SH-SY5Y (cell line): ENCODE results near the gene SEPTIN11.

Source experiments
- GATA2 ChIP-seq: IDR thresholded peaks from 2 replicates; pipeline ENCODE4 v1.6.1; 2011; ENCODE audit warnings: mild to moderate bottlenecking, low read depth, low read length
- GATA3 ChIP-seq: IDR thresholded peaks from 2 replicates; pipeline ENCODE4 v1.6.1; 2011; ENCODE audit warnings: low read depth, mild to moderate bottlenecking, low read length, moderate library complexity

The SEPTIN11 gene

DNA sequence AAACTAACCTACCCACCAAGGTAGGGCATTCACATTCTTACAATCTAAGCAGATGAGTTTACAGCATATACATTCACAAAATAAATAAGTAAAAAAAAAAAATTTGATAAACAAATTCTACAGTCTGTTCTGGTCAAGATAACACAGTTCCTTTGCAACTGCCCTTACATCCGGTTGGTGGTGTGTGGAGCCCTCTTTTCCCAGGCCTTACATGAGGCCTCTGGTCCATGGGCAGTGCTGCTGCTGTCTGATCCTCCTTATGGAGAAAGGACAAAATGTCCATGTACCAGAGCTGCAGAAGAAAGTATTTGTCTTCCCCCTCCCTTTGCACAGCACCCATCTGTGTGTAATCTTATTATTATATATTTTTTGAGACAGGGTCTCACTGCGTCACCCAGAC lies 2.2 kb upstream of the SEPTIN11 start:
- TF ChIP-seq GATA3: no peak
- no peak for TF ChIP-seq GATA2

DNA sequence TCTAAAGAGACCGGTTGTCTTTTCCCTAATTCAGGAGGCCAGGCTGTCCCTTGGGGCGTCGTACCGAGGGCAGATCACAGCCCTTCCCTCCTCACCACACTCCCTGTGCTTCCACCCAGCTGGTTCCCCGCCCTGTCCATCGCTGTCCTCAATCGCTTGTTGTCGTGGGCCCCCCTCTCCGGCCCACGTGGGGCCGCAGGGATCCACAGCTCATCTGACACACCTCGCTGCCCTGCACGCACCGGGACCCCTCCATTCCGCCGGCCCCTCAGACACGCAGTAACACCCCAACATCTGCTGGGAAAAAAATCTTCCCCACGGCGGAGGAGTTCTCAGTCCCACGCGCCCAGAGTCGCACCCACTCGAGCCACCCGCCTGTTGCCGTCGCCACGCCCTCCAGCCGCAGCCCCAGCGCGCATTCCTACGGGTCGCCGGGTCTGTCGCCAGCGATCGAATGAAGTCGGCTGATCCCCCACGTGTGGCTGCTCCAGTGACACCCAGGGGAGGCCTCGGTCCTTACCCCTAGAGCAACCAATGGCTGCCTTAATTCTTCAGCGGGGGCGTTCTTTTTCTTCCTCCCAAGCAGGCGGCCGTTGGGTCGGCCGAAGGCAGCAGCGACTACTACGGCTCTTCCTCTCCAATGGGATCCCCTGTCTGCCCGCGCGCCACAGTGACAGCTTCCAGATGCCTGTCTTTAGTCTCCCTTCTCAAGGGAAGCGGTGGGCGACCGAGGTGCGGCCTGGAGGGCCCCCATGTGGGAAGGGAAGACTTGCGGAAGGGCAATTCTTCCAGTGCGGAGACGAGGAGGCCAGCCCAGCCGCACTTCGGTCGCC lies 893 bp upstream of the SEPTIN11 start:
- no peak for TF ChIP-seq GATA2
- TF ChIP-seq GATA3: no peak

DNA sequence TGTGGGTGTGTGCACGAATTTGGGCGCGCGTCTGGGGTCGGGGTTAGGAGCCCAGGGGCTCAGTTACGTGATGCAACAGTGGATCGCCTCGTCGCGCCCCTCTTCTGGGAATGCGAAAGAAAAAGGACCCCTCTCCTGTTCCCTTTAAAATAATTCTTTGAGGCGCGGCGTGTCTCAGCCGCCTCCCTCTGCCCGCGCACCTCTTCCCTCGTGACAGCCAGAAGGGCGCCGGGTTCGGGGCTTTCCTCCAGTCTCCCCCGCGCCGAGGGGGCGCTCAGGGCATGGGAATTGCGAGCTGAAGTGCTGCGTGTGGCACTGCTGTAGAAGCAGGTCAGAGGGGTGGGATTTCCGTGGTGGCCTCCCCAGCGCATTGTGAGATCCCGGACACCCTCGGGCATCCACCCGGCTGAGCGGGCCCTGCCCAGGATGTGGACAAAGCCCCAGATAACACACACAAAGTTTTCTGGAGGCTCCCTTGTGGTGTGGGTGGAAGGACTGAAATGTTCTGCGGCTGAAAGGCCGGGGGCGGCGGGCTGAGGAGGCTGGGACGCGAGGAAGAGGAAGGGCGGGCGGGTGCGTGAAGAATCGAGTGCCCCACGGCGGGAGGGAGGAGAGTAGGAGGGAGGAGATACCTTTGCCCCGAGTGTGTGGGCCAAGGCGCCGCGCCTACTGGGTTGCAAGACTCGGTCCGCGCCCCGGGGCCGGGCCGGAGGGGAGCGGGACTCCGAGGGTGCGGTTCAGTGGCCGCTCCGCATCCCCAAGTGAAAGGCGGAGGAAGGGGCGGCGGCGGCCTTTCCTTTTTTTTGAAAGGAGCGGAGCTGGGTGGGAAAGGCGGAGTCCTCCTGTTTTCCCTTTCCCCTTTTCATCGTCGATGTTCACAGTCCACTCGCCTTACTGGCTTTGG lies 752 bp downstream of the SEPTIN11 start:
- TF ChIP-seq GATA3: no peak
- no peak for TF ChIP-seq GATA2

DNA sequence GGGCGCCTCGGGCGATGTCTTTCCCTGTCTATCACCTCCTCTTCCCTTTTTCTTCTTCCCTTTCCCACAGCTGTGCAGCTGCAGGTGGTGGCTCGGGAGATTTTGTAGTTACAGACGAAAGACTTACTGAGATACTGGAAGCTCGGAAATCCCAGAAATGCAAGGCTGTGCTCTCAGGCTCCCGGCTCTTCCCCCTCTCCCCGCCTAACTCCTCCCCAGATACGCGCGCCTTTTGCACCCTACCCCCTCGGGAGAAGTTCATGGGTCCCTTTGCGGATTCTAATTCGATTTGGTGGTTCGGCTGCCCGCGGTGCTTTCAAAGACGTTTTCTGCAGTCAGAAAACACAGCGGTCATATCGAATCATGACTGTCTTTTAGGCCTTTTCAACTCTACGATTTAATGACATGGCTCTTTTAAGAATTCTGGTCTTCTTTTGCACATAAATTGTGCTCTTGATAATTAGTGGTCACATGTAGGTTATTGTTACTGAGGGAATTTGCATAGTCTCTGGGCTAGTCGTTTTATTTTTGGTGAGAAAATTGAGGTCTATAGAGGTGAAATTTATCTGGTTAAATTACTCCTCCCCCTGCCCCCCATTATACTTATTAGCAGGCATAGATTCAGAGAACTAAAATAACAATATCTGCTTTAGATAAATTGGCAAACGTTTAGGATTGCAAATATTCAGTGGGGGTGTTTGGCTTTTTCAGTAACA lies 1.6 kb downstream of the SEPTIN11 start:
- TF ChIP-seq GATA3 (no peak), GATA2 (no peak)

DNA sequence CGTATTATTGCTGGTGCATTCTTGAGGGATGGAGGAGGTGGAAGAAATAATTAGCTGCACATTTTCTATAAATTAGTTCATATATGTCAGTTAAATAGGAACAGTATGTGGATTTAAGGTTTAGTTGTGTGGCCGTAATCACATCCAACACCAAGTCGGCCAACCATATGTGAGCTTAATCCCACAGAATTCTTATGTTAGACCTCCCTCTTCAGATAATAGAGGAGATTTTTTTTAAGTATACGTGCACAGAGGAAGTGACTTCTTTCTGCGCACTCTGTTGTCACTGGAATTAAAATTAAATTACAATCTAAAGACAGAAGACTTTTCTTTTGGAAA lies 2.1 kb downstream of the SEPTIN11 start:
- no peak for TF ChIP-seq GATA3
- TF ChIP-seq GATA2: no peak

DNA sequence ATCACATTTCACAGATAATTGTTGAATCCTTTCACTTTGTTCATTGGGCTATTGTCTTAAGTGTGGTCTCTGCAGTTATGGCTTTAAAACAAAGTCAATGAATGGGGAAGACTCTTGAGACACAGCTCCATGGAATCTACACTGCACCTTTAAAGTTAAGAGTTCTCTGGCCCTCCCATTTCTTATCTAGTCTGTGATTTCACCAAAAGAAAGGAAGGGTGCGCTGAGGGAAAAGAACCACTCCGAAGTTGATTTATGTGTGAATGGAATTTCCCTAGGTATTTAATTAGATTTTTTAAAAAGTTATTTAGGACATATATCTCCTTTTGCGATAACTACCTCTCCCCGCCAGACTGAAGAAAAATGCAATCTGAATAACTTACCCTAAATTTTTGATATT lies 2.5 kb downstream of the SEPTIN11 start:
- TF ChIP-seq GATA3: no peak
- TF ChIP-seq GATA2: no peak

DNA sequence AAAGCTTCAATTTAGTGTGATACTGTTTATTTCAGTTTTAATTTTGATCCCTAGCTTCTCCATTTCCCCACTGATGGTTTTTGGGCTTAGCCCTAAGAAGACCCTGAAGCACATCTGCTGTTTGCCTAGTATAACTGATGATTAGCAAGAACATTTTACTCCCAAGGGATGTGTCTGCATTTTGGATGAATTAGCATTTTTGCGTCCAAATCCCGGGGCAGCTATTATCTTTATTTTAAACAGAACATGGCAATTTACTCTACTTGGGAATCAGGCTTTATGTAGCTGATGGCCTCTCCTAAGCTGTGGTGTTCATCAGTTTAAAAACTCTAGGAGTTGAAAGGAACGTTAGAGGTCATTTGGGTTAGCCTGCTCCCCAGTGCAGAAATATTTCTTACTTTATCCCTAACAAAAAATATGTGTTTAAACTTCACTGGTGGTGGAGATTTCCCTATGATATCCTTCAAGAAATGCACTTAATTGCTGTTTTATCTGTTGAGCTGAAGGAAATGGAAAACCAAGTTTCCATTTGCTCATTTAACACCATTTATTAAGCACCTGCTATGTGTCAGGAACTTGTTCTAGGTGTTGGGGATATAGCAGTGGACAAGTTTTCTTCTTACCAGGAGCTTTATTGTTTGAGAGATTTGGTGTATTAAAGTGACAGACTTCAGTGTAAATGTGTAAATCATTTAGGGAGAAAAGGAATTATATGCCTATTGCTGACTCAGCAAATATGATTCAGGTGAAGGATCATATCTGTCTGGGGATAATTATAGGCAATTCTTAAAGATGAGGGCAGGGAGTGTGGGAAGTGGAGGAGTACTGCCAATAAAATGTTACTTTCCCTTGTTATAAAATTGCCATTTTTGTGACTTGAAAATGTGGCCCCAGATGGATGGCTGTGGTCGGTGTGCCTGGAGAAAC lies 3.4 kb downstream of the SEPTIN11 start:
- TF ChIP-seq GATA3 (no peak), GATA2 (no peak)

DNA sequence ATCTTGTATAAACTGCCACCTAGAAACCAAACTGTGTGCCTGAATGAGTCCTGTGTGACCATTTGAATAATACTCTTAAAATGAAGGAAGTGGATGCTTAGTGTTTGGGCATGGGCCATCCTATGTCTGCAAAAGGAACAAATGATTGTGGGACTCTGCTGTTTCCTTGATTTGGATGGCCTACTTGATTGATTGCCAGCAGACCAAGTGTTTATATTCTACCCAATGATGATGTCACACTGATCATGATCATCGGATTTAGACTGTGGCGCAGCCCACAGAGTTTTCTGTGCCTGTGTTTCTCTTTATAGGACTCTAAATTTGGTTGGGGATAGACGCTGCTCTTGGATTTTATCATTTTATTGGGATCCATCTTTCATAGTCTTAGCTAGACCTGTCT lies 4.4 kb downstream of the SEPTIN11 start:
- TF ChIP-seq GATA2: no peak
- no peak for TF ChIP-seq GATA3

DNA sequence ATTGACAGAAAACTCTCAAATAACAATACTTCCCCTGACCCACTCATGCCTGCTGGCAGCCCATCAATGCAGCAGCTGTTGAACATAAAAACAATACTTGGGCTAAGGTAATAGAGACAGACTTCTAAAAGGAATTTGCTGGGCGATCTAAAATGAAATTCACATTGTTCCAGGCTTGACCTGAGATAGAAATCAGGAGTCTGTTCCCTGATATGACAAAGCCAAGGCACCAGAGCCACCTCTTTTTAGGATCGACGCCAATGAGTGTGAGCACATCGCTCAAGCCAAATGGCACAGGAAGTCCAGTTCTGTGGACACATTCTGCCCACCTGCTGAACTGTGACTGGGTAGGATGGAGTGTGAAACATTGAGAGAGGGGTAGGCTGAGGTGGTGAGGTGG lies 4.9 kb downstream of the SEPTIN11 start:
- TF ChIP-seq GATA2 (peak; percentile 83), GATA3 (0 out of 2 replicates have a peak, but pooled peaks have one; percentile 48)

DNA sequence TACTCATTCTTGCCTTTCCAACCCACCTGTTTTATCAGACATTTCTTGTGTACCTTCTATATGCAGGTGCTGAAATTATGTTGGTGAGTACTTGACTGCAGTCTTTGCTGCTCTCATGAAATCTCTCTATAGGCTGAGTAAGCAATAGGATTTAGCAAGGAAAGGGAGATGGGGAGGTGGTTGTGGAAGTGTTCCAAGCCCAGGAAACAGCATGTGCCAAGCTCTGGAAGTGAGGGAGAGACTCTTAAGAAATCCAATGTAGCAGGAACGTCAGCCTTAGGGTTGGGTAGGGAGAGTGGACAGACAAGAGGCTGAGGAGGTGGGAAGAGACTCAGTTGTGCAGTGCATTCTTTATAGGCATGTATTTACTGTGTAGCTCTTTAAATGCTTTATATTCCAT lies 5.6 kb downstream of the SEPTIN11 start:
- TF ChIP-seq GATA2 (no peak), GATA3 (no peak)

DNA sequence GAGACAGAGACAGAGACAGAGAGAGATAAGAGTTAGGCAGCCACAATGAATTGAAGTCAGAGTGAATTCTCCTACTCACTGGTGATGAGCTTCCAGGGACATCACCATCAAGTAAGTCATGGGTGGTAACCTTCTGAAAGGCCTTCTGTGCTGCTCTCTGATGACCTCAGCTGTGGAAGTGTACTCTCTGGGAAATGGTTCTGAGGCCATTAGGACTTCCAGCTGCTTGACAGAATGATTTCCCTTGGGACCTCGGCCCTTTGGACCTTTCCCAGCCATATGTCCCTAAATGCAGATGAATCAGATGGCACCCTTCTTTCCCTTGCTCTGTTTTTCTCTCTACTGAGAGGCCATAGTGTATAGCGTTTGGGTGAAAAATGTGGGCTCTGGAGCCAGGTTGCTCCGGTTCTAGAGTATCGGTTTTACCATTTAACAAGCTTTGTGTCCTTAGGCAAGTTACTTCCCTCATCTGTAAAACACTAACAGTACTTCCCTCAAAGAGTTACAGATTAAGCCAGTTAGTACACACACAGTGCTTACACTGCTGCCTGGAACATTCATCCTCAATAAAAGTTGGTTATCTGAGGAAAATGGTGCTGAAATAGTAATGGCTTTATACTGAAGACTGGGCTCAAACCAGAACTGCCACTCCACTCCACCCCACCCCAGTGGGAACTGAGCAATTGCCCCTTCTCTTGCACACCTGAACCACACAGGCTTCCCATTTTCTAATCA lies 7.6 kb downstream of the SEPTIN11 start:
- TF ChIP-seq GATA2 (no peak), GATA3 (no peak)

DNA sequence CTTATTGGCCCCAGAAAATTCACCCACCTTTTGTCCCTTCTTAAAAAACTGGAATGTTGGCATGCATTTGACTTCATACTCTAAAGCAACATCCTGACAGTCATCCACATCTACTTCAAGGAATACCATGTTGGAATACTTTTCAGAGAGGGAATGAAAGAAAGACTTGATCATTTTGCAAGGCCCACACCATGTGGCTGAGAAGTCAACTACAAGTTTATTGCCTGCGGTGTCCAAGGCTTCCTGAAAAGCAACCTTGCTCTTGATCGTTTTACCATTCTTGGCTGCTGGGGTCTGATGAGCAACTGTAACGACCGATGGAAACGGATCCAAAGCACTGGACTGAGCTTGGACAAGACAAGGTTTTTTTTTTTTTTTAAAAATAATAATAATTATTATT lies 9.3 kb downstream of the SEPTIN11 start:
- TF ChIP-seq GATA2: no peak
- no peak for TF ChIP-seq GATA3

DNA sequence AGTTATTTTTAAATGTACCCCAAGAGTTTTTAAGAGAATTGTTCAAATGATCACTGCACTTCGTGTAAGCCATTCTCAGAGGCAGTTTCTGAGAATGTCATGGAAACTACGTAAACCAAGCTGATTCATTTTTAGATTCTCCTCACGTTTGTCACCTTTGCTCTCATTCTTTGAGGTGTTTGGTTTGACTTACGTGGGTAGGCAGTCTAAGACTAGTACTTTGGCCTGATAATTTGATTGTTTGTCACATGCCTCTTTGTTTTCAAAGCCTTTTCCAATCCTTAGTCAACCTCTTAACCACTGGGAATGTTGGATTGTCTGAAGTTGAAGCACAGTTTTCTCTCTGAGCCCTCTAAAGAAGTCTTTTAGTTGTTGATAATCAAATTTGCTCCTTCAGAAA lies 10.5 kb downstream of the SEPTIN11 start:
- no peak for TF ChIP-seq GATA3
- TF ChIP-seq GATA2: no peak
